Left ventricle myocardium superior (tissue), 1 donor: ENCODE data around the gene ERP44. TPM values are rescaled to one million over a fixed set of nuclear protein-coding genes. Genes with fewer than 3 reads are reported as not detected.
"Not testable (repeated sequence)": the region's sequence is repeated elsewhere in the genome, so short reads cannot be mapped to it uniquely, and the experiment has no call there.

Experiments
- ATAC-seq: fragments of 200-7000 bp; cut with Tn5 transposase; one replicate; pipeline ENCODE4 v1.9.1; 2020; ENCODE audit warnings: mild to moderate bottlenecking, moderate library complexity
- DNase-seq: peaks from one replicate; pipeline ENCODE4 v3.0.0-alpha.2; 2020
- intact Hi-C: fragments of 100-400 bp; cut with micrococcal nuclease; formaldehyde crosslinking; loops from one replicate; pipeline ENCODE4 v1.11.0; 2022
- long read RNA-seq: library from polyadenylated mRNA; unstranded; transcript quantifications from one replicate; pipeline ENCODE4 v2.0.0, GENCODE V29; 2021
- total RNA-seq: library from RNA; stranded (reverse); fragmentation: NEBNext Ultra II Directional; extraction: Animal tissue kit (Norgen Biotek cat#: 25700); gene quantifications from one replicate; pipeline ENCODE4 v1.2.1, GENCODE V29; 2021
- donor health status: DM: no; HTN: yes; CAD: no; lungs with severe emphysema.

Gene ERP44
- 15.0 TPM for total RNA-seq
- long read RNA-seq, full-length matches to known transcripts = 103 of 108 reads
- long read RNA-seq, partial matches to known transcripts = 2 of 108 reads
- long read RNA-seq, other reads (novel, unspliced or antisense) = 3 of 108 reads

- DNase-seq = peak; percentile 98
- intact Hi-C loops = no loop called here
- ATAC-seq = peak; percentile 99
Measured at GRCh38 chr9:100098887-100099721, at the start of gene ERP44, which contains the start of gene INVS. TSS of gene ERP44 (minus strand) at chr9:100099000. CDS start at chr9:100098840, 160 bp downstream. TSS of gene INVS (plus strand) at chr9:100099243. CDS start at chr9:100104522, 5,279 bp downstream.

GRCh38 chr9:100145976-100146375 lies 47.2 kb upstream of the ERP44 start:
- DNase-seq, ATAC-seq, intact Hi-C loops: not testable (repeated sequence)

- ATAC-seq, intact Hi-C loops, DNase-seq: not testable (repeated sequence)
Measured at GRCh38 chr9:100145167-100145934, 46.6 kb upstream of the ERP44 start.

- DNase-seq, ATAC-seq, intact Hi-C loops: not testable (repeated sequence)
Measured at GRCh38 chr9:100141862-100142261, 43.1 kb upstream of the ERP44 start.

GRCh38 chr9:100140303-100140702 lies 41.5 kb upstream of the ERP44 start:
- DNase-seq, intact Hi-C loops, ATAC-seq: not testable (repeated sequence)

- intact Hi-C loops, DNase-seq, ATAC-seq: not testable (repeated sequence)
Measured at GRCh38 chr9:100136799-100137198, 38.0 kb upstream of the ERP44 start.

GRCh38 chr9:100134731-100135130 lies 35.9 kb upstream of the ERP44 start:
- intact Hi-C loops = no loop called here
- no peak for DNase-seq
- no peak for ATAC-seq

GRCh38 chr9:100131875-100132430 lies 33.2 kb upstream of the ERP44 start:
- intact Hi-C loops = no loop called here
- DNase-seq = no peak
- ATAC-seq = no peak

- no peak for ATAC-seq
- intact Hi-C loops = no loop called here
Measured at GRCh38 chr9:100131216-100131615, 32.4 kb upstream of the ERP44 start.

GRCh38 chr9:100129772-100130171 lies 31.0 kb upstream of the ERP44 start:
- DNase-seq (no peak), ATAC-seq (no peak)
- intact Hi-C loops = no loop called here

More at GRCh38 chr9:100131216-100131615, 32.4 kb upstream of the ERP44 start:
- no peak for DNase-seq

- no peak for ATAC-seq
- DNase-seq = no peak
- intact Hi-C loops = no loop called here
Measured at GRCh38 chr9:100126423-100126822, 27.6 kb upstream of the ERP44 start.

GRCh38 chr9:100125910-100126309 lies 27.1 kb upstream of the ERP44 start:
- intact Hi-C loops = no loop called here
- DNase-seq (no peak), ATAC-seq (no peak)

GRCh38 chr9:100125236-100125635 lies 26.4 kb upstream of the ERP44 start:
- DNase-seq (no peak), ATAC-seq (no peak)
- intact Hi-C loops = no loop called here

GRCh38 chr9:100120286-100120685 lies 21.5 kb upstream of the ERP44 start:
- no peak for DNase-seq
- ATAC-seq = no peak
- intact Hi-C loops = no loop called here

GRCh38 chr9:100117316-100117715 lies 18.5 kb upstream of the ERP44 start:
- DNase-seq (no peak), ATAC-seq (no peak)
- intact Hi-C loops = no loop called here

GRCh38 chr9:100112677-100113336 lies 14.0 kb upstream of the ERP44 start:
- ATAC-seq = no peak
- no peak for DNase-seq
- intact Hi-C loops = no loop called here

GRCh38 chr9:100111235-100111634 lies 12.4 kb upstream of the ERP44 start:
- intact Hi-C loops = no loop called here
- ATAC-seq (peak; percentile 99), DNase-seq (peak; percentile 90)

- DNase-seq = no peak
- intact Hi-C loops = no loop called here
- no peak for ATAC-seq
Measured at GRCh38 chr9:100108559-100108958, 9.8 kb upstream of the ERP44 start.

- intact Hi-C loops = no loop called here
- no peak for ATAC-seq
Measured at GRCh38 chr9:100106616-100107015, 7.8 kb upstream of the ERP44 start.

More at GRCh38 chr9:100106616-100107015, 7.8 kb upstream of the ERP44 start:
- DNase-seq = no peak
